HG03432 (cell line): ENCODE data around the gene TMTC3.
"Not testable (repeated sequence)": the region's sequence is repeated elsewhere in the genome, so short reads cannot be mapped to it uniquely, and the experiment has no call there.

Experiments
- ATAC-seq: cut with Tn5 transposase; IDR thresholded peaks from one replicate; pipeline ENCODE4 v1.9.1; 2021; ENCODE audit warnings: mild to moderate bottlenecking, moderate library complexity; ENCODE audit not compliant: unreplicated experiment

Gene TMTC3

DNA sequence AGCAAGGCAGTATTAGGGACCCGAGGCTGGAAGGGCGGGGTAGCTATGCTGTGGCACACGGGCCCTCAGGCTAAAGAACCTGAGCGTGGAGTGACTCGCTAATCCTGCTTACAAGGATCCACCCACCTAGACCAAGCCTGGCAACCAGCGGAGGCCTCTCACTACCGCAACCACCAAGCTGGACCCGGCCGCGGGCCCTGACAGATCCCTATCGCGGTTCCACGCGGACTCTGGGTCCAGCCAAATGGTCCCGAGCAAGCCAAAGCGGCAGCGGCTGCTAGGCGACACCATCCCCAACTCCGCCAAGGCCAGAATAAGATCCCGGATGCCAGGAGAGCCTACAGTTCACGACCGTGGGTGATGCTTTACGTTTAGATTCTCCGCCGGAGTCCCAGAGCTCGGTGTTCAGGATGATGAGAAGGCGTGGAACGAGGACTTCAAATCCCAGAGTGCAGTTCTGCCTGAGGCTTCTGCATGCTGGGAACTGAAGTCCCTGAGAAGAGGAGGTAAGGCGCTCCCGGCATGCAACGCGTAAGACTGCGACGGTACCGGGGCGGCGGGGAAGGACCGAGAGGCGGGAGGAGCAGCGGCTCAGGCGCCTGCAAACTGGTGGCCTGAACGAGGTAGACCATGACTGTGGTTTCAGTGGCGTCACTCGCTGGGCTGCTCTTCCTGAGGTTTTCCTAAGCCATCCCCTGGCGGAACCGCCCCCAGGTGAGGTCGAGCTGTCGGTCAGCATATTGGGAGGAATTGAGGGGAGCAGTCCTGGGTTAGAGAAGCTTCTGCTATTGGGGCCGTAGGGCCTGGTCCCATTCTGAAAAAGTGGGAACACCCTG, at the start of gene TMTC3, which contains the start of gene CEP290:
TSS of gene TMTC3 (plus strand) at position 534 of the 836 bp plus-strand sequence. CDS start 6,009 bp downstream, outside the sequence.
TSS of gene CEP290 (minus strand) at position 315 of the 836 bp plus-strand sequence. CDS start 781 bp downstream, outside the sequence.
- peak; percentile 95 for ATAC-seq

DNA sequence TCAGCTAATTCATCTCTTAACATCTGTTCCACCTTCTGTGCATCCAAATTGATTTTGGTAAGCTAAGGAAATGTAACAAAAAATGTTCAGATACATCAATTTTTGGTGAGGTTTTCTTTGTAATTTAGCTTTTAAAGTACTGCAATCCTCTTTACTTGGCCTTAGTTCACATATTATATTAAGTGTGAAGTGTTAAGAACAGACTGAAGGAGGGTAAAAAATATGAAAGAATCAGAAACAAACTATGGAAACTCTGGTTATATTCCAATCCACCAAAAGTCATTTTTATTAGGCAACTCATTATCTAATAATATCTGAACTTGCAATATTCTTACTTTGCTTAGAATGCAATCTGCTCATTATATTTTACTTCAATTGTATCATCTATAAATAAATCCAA, 49.3 kb upstream of the TMTC3 start:
- ATAC-seq: no peak

DNA sequence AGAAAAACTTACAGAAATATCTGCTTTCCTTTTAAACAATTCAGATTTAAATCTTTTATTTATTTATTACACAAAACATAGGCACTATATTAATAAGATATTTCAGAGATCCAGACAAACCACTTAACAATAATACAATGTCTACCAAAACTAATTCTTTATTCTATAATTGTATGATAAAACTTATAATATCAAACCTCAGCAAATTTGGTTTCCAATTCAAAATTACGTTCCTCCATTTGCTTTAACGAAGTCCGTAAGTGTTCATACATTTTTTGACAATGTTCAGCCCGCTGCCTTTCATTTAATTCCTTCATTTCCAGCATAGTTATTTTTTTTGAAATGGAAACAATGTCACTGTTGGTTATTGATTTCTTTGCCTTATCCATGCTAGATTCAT, 48.5 kb upstream of the TMTC3 start:
- ATAC-seq: no peak

DNA sequence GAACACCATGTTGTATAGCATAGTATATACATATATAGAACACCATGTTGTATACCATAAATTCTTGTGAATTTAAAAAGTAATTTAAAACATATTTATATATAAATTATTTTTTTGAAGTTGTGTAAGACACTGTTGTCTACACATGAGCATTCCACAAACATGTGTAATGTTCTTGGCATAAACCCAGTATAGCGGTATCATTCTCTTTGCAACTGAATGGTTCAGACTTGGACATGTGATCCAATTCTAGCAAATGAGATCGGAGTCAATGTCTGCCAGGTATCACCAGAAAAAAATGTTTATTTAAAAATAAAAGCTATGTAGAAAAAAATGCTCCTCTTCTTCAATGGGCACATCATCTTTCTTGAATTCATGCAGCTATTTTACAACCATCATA, 34.1 kb upstream of the TMTC3 start:
- no peak for ATAC-seq

DNA sequence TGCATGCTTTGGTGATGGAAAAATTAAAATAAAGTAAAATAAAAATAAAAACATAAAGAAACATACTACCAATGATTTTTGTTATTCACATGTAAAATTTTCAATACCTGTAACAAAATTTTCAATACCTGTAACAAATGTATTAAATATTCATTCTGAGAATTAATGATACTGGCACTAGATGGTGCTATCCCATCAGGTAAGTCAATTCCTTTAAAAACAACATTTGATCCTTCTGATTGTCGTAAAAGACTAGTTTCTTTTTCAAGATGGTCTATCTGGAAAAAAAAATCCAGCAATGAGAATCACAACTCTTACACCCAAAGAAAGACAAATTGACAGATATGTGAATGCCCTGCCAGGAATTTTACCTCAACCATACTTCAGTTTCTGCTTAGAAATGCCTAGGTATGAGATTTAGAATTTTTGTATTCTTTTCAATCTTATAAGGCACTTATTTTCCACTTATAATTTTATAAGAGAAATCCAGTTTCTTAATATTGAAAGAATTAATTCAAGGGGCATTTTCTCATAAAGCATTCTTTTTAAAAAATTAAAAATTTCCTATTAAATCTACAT, 30.9 kb upstream of the TMTC3 start:
- peak; percentile 61 for ATAC-seq

DNA sequence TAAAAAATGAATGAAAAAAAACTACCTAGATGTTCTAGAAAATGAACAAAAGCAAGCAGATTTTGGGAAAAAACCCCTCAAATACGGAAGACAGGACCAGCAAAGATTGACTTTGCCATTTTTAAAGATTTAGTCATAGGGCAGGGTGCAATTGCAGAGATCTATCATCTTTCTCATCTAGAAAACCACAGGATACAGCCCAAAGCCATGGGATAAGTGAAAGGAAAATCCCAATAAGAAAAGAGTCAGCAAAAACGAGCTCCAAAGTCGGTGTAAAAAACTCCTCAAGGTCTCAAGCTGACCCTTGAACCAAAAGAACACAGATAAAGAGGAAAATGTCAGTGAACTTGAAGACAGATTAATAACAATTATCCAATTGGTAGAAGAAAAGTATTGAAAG, 28.2 kb upstream of the TMTC3 start:
- no peak for ATAC-seq

DNA sequence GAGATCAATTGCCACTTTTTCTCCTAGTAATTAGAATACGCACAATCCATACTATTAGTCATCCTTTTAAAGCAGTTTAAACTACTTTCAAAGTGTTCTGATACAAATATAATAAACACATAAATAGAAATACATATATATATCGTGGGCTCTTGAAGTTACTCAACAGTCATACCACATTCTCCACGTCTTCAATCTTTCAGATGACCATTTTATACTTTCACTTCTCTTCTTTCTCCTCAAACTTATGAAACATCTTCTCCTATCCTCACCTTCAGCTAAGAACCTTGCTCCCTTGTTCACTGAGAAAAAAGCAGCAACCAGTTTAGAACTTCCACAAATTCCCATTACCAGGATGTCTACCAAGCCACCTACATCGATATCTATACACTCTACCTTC, 19.4 kb upstream of the TMTC3 start:
- ATAC-seq: peak; percentile 72

DNA sequence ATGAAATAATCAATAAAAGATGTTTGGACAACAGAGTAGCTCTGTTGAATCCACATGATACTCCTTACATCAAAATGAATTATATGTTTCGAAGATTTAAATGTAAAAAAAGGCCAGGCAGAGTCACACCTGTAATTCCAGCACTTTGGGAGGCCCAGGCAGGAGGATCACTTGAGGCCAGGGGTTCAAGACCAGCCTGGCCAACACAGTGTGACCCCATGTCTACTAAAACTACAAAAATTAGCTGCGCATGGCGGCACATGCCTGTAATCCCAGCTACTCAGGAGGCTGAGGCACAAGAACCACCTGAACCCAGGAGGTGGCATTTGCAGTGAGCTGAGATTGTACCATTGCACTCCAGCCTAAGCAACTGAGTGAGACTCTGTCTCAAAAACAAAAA, 15.0 kb upstream of the TMTC3 start:
- ATAC-seq: no peak

DNA sequence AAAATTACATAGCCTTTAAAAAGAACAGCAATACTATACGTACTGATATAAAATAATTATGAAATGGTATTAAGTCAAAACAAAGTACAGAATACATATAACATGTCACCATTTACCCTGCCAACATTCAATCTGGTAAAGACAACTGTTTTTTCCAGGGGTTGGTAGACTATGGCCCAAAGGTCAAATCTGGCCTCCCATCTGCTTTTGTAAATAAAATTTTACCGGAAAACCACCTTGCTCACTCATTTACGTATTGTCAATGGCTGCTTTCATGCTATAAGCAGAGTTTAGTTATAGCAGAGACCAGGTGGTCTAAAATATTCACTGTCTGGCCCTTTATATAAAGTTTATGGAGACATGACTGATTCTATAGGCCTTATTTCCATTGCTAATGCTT, 14.3 kb upstream of the TMTC3 start:
- ATAC-seq: no peak

DNA sequence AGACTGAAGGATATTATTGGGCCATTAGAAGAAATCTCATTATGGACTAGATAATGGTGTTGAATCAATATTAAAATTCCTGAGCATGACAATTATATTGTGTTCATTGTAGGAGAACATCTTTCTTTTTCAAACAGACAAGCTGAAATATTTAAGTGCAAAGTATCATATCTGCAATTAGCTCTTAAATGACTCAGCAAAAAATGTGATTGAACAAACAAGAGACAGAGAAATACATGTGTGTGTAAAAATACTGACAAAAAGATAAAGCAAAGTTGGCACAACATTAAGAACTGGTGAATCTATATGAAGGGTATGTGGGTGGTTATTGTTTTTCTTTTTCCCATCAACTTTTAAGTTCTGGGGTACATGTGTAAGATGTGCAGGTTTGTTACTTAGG, 9.7 kb upstream of the TMTC3 start:
- no peak for ATAC-seq

DNA sequence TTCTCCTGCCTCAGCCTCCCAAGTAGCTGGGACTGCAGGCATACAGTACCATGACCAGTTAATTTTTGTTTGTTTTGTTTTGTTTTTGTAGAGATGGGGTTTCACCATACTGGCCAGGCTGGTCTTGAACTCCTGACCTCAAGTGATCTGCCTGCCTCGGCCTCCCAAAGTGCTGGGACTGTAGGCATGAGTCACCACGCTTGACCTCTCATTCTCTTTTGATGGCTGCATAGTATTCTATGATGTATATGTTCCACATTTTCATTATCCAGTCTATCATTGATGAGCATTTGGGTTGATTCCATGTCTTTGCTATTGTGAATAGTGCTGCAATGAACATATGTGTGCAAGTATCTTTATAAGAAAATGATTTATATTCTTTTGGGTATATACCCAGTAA, 8.9 kb upstream of the TMTC3 start:
- not testable (repeated sequence) for ATAC-seq

DNA sequence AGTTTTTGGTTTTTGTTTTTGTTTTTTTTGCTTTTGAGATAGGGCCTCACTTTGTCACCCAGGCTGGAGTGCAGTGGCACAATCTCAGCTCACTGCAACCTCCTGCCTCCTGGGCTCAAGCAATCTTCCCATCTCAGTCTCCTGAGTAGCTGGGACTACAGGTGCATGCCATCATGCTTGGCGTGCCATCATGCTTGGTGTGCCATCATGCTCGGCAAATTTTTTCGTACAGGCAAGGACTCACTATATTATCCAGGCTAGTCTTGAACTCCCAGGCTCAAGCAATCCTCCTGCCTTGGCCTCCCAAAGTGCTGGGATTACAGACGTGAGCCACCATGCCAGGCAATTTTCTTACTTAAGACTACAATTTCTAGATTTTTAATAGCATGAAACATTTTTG, 2.4 kb upstream of the TMTC3 start:
- ATAC-seq: not testable (repeated sequence)

DNA sequence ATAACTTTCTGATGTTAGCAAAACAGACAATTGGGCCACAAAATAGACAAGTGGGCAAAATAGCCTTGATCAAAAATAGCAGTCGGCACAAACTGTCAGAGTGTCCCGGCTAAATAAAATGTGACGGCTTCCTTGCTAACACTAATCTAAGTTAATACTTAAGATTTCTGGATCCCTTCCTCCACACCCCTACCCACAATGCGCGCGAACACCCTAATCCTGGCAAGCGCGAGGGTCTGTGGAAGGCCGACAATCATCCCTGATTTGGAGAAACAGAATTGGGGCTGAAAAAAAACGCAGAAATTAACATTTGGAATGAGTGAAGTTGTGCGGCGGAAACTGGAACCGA, 708 bp upstream of the TMTC3 start:
- peak; percentile 0 for ATAC-seq

DNA sequence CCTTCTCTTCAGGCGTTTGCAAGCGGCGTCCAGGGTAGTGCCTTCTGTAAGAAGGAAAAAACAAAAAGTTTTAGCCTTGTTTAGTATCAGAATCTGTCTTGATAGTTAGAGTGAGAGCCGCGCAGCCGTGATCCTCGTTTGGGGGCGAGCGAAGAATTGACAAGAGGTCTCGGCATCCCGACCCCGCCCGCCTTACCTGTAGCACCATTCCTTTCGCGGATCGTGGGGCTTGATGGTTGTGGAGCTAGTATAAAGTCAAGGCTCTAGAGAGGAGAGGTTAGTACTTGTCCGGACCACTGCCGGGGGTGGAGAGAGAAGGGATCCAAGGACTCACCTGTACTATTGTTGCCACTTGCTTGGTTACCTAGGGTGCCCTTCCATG, 494 bp downstream of the TMTC3 start:
- peak; percentile 2 for ATAC-seq

DNA sequence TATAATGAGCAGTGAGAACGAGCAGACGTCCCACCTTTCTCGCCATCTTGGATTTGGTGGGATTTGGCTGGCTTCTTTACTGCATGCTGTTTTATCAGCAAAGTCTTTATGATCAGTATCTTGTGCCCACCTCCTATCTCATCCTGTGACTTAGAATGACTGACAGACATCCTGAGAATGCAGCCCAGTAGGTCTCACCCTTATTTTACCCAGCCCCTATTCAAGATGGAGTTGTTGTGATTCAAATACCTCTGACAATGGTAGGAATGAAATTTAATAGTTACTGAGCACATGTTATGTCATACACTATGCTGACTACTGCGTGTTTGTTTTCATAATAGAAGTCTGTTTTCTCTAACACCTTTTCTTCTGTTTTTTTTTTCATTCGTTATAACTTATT, 1.9 kb downstream of the TMTC3 start:
- ATAC-seq: no peak

DNA sequence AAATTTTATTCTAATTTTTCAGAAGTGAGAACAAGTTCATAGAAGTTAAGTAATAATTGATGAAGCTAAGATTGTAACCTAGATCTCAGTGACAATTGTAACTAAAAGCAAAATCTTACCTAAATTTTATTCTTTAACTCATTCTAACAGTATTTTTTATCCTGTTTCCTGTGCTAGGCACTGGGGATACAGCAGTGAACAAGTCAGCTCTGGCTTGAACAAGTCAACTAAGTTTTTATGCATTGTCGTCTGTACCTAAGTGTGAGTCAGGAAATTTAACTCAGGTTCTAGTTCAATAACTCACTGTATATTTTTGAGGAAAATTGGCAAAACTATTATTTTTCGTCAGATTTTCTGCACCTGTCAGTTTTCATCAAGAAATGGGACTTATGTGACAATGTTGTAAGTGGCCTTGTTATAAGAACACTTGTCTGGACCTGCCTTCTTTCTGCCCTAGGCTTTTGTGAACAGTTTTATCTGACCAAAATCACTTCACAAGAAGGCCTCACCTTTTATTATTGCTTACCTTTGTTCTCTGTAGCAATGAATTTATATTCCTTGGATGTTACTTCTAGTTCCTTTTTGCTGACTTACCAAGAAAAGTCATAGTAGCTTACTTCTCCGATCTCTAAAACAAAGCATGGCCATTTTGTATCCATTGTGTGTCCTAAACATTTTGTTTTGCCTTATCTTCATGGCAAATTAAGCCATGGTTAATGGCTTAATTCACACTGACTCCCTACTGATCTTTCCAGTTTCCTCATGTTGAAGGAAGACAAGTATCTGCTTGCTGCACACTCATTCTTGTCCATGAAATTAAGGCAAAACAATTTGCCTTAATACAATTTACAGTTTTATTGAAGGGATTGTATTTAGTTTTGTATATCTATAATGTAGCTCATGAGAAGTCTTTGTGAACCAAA, 2.7 kb downstream of the TMTC3 start:
- no peak for ATAC-seq

DNA sequence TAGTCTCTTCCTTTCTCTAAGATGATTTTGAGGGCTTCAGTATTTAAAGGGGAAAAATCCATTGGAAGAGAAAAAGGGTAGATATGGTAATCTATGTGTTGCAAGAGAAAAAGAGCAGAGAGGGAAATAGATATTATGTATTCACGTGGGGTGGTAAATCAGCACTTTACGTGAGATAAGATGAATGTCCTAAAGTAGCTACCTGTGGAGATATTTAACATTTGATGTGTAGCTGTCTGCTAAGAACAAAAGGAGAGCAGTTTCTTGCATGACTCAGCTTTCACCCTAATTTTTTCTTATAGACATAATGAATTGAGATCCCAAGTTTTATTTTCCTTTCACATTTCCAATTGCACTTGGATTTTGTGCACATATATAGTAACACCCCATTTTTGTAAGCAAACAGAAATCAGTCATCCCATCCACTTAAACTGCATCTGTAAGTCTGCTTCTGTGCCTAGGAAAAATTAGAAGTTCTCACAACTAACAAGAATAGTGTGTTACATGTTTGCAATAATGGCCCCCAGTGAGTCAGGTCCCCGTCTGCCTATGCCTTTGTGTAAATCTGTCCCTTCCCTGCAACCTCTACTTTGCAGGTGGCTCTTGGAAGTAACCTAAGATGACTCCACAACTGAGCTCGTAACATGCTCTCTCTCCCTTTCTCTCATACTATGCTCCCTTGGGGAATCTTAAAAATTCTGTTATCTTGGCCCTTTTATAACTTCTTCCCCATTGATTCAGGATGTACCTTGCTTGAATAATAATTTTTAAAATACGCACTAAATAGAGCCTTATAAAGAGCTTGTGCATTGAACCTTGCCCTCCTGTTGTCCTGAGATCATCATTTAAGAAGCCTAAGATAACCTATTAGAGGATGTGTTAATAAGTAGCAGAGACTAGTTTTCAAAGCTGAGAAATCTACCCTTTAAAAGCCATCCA, 3.7 kb downstream of the TMTC3 start:
- ATAC-seq: no peak

DNA sequence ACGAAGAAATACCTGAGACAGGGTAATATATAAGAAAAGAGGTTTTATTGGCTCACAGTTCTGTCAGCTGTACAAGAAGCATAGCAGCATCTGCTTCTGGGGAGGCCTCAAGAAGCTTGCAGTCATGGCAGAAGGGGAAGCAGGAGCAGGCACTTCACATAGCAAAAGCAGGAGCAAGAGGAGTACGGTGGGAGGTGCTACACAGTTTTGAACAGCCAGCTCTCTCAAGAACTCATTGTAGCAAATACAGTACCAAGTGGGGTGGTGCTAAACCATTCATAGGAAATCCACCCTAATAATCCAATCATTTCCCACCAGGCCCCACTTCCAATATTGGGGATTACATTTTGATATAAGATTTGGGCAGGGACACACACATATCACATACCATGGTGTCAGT, 8.0 kb downstream of the TMTC3 start:
- no peak for ATAC-seq

DNA sequence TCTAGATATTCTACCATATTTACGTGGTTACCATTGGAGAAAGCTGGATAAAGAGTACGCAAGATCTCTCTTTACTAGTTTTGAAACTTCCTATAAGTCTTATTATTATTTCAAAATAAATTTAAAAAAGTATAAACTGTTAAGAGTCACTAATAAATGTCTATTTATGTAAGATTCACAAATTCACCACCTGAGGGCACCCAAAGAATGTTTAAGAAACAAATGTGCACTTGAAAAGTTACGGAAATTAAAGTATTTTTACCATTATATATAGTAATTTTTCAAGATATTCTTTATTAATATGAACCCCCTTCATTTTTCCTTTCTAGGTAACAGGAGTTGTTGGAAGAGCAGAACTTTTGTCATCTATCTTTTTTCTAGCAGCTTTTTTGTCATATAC, 11.9 kb downstream of the TMTC3 start:
- no peak for ATAC-seq

DNA sequence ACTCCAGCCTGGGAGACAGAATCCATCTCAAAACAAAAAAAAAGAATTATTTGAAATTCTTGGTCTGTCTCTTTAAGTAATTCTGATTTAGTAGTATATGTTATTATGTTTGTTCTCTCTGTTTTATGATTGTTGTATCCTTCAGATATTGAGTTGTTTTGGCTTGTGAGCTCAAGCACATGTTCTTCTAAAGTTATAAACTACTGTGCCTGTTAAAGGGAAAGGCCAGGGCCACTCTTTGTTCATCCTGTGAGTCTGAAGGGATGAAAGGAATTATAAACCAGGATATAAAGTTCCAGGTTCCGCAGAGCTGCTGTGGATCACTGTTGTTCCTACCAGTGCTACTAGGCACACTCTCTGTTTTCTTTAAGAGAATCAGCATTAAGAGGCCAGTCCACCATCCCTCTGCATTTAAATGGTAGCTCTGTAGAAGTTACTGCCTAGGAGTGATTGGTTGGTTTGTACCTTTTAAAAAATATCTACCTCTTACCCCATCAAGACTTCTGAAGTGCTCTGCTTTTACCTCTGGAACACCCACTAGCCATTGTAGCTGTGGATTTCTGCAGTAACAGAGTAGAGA, 14.1 kb downstream of the TMTC3 start:
- ATAC-seq: no peak
